Astrocyte of the cerebellum (primary cell): Measurements from ENCODE around the gene SLC66A2.

ENCODE experiments used
- DNase-seq: peaks from one replicate; pipeline ENCODE4 v3.0.0-alpha.2; 2011; ENCODE audit warnings: low read depth
- H3K4me3 ChIP-seq: 2 replicates; pipeline ENCODE4 v1.5.1; 2011; ENCODE audit warnings: mild to moderate bottlenecking, low read depth, low read length, moderate library complexity
- CTCF ChIP-seq: IDR thresholded peaks from 2 replicates; pipeline ENCODE4 v1.5.1; 2012; ENCODE audit warnings: low read length, low read depth, moderate library complexity, mild to moderate bottlenecking; ENCODE audit errors: missing control alignments
- in situ Hi-C: cut with HindIII; loops from 2 replicates; pipeline ENCODE4 v1.10.0; 2017; ENCODE audit warnings: low sequenced_read_pairs

SLC66A2 gene

GRCh38 chr18:79980585-79980984 is 29.1 kb upstream of the SLC66A2 start:
- TF ChIP-seq CTCF, result no peak
- H3K4me3 ChIP-seq, result no peak overlapping the region
- DNase-seq, result no peak
- in situ Hi-C loops, result no loop called here

GRCh38 chr18:79979843-79980242 is 28.4 kb upstream of the SLC66A2 start:
- no peak for DNase-seq
- H3K4me3 ChIP-seq, result no peak overlapping the region
- in situ Hi-C loops, result no loop called here
- TF ChIP-seq CTCF, result no peak

- no peak for TF ChIP-seq CTCF
- in situ Hi-C loops, result no loop called here
- no peak overlapping the region for H3K4me3 ChIP-seq
- no peak for DNase-seq
Observed at GRCh38 chr18:79975985-79976680, 24.7 kb upstream of the SLC66A2 start.

GRCh38 chr18:79975043-79975442 is 23.6 kb upstream of the SLC66A2 start:
- no peak for TF ChIP-seq CTCF
- no peak for DNase-seq
- in situ Hi-C loops, result no loop called here
- H3K4me3 ChIP-seq, result no peak overlapping the region

GRCh38 chr18:79974025-79974654 is 22.7 kb upstream of the SLC66A2 start:
- H3K4me3 ChIP-seq, result no peak overlapping the region
- in situ Hi-C loops, result no loop called here
- DNase-seq, result no peak
- TF ChIP-seq CTCF, result no peak

- H3K4me3 ChIP-seq, result no peak overlapping the region
- in situ Hi-C loops, result no loop called here
- DNase-seq, result no peak
Observed at GRCh38 chr18:79973517-79973916, 22.1 kb upstream of the SLC66A2 start.

More at GRCh38 chr18:79973517-79973916, 22.1 kb upstream of the SLC66A2 start:
- no peak for TF ChIP-seq CTCF
